GM19328 (cell line): ENCODE data around the gene EVC2.

Experiments used
- ATAC-seq: cut with Tn5 transposase; IDR thresholded peaks from one replicate; pipeline ENCODE4 v1.9.1; 2021; ENCODE audit warnings: mild to moderate bottlenecking, moderate library complexity; ENCODE audit not compliant: unreplicated experiment

EVC2 gene

GRCh38 chr4:5572114-5572513, 136.2 kb downstream of the EVC2 start:
- no peak for ATAC-seq

DNA sequence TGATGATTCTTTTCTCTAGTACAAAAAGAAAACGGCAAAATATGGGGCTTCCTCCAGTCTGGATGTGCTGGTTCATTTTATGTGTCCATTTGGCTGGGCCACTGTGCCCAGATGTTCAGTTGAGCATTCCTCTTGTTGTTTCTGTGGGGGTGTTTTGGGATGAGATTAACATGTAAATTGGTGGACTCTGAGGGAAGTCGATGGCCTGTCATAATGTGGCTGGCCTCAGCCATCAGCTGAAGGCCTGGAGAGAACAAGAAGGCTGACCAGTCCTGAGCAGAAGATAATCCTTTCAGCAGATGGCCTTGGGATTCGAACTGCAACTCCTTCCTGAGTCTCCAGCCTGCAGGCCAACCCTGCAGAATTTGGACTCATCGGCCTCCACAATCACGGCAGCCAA, 136.7 kb downstream of the EVC2 start:
- ATAC-seq, result no peak

DNA sequence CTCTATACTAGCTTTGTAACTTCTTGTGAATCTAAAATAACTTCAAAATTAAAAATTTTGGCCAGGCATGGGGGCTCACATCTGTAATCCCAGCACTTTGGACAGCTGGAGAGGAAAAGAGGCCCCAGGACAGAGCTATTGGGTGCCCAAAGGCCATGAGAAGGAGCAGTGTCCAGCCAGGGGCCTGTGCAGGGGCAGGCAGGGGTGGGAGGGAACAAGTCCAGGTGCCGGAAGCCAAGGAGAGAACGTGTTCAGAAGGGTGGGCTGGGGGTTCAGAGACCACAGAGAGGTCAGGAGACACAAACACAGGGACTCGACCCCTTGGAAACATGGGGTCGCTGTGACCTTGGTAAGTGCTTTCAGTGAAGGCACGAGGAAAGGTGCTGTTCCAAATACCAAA, 138.9 kb downstream of the EVC2 start:
- no peak for ATAC-seq

DNA sequence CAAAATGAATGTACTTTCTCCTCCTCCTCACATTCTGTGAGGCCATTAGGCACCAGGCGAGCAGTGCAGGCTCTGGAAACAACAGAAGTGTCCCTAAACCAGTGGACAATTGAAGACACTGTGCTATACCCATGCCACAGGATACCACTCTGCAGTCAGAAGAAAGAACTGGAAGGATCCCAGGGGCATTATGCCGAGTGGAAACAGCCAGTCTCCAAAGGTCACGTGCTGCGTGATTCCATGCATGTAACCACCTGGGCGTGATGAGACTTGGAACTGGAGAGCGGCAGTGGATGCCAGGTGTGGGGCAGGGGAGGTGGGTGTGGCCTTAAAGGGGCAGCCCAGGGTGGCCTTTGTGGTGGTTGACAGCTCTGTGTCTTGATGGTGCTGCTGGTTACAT, 139.4 kb downstream of the EVC2 start:
- no peak for ATAC-seq

DNA sequence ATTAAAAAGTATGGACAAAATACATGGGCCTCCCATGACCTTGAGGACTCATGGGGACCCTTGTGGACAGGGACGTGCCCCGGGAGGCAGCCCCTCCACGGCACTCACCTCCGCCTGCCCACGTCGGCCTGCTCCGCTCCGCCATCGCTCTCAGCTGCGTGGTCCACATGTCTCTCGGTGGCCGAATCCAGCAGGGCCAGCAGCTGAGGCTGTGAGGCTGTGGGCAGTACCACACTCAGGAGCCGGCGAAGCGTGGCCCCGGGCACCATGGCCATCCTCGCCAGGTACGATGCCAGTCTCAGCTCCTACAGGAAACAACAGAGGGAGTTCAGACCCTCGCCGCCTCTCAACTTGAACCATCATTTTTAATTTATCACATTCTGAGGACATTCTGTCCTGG, 140.0 kb downstream of the EVC2 start:
- ATAC-seq, result no peak

DNA sequence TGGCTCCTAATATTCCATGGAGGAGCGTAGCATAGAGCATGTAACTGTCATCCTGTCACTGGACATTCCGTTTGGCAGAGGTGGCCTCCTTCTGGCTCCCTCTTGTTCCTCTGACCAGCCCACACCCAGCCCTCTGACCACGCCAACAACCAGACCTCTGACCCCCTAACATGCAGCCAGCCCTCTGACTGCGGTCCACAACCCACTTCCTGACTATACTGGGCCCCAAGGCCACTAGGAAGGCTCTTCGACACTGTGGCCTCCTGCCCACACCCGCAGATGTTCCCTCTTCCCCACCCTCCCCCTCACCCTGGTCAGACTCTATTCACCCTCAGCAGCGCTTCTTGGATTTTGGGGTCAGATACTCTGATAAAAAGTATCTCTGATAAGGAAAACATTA, 141.4 kb downstream of the EVC2 start:
- ATAC-seq, result no peak

- ATAC-seq, result no peak
These were observed 141.8 kb downstream of the EVC2 start for GRCh38 chr4:5566526-5566925.

DNA sequence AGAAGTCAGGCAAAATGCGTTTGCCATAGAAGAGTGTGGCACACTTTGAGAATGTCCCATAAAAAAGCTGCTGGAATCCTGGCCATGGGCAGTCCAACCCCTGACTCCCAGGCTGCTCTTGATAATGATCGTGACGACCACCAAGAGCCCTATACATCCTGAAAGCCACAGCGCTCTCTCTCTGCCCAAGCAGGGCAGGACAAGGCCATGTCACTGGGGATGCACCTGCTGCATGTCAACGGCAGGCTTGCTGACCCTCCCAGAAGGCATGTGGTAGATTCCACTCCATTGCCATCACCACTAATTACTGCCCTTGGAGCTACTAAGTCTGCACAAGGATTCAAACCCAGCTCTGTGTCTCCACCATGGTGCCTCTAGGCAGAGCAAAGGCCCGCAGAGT, 144.5 kb downstream of the EVC2 start:
- ATAC-seq, result no peak

- no peak for ATAC-seq
These were observed 145.9 kb downstream of the EVC2 start for GRCh38 chr4:5562476-5562875.

GRCh38 chr4:5561286-5561685, 147.1 kb downstream of the EVC2 start:
- no peak for ATAC-seq

GRCh38 chr4:5558502-5558901, 149.9 kb downstream of the EVC2 start:
- no peak for ATAC-seq

DNA sequence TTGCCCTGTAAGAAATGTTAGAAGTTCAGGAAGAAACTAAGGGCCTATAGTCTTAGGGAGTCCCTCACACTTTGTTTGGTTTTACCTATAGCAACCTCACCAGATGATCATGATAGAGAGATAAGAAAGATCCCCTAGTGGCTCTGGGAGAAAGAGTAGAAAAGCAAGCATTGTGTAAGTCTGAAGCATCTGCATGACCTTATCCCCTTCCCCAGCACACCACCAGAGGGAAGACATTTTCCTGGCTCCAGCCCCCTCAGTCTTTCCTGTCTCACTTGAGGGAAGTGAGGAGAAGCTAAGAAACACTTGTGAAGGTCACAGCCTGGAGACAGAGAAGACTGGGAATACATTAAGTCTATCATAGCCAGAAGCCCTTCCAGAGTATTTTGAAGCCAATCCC, 154.0 kb downstream of the EVC2 start:
- ATAC-seq, result no peak

DNA sequence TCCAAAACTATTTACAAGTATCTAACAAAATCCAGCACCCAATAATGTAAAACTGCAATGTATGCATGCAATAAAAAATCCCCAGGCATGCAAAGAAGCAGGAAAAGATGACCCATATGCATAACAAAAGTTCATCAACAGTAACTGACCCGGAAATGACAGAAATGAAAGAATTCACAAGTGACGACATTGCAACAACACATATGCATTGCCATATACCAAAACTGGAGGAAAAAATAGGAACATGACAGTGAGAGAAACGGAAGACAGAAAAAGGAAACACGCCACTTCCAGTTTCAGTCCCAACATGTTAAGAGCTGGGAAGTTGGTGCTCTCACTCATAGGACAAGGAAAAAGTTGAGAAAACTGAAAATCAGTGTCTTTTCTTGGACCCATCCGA, 154.6 kb downstream of the EVC2 start:
- no peak for ATAC-seq

DNA sequence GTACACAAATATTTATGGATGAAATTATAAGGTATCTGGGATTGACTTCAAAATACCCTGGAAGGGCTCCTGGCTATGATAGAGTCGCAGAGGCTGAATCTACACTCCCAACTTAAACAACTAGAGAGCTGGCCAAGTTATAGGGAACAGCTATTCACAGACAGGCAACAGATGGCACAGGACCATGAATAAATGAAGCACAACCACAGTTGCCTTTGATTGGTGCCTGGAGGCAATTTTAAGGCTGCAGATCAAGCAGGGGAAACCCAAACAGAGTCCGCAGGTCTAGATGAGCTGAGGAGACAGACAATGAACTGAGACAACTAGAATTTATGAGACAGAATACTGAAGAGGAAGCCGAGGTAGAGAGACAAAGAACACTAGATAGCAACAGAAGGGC, 155.9 kb downstream of the EVC2 start:
- ATAC-seq, result no peak

DNA sequence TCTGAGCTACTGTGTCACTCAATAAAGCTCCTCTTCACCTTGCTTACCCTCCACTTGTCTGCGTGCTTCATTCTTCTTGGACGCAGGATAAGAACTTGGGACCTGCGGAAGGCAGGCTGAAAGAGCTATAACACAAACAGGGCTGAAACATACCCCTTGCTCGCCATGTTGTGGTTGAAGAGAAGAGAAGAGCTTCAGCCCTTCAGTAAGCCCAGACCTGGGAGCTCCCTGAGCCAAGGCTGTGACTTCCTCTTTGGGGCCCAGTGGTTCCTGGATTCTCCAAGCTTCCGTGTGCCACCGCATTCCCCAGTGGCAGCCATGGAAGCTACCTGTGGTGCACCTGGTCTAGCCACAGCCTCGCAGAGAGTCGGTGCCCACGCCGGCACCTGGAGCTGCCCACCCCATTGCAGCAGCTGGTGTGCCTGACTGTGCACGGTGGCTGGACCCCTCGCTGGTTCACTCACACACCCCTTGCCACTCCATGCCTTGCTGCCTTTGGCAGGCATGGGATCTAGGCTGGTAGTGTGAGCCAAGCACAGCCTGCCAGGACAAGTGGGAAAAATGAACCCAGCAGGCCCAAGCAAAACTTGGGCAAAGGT, 160.6 kb downstream of the EVC2 start:
- ATAC-seq, result no peak

GRCh38 chr4:5545271-5545670, 163.1 kb downstream of the EVC2 start:
- ATAC-seq, result no peak

- no peak for ATAC-seq
These were observed 163.6 kb downstream of the EVC2 start for GRCh38 chr4:5544762-5545161.

DNA sequence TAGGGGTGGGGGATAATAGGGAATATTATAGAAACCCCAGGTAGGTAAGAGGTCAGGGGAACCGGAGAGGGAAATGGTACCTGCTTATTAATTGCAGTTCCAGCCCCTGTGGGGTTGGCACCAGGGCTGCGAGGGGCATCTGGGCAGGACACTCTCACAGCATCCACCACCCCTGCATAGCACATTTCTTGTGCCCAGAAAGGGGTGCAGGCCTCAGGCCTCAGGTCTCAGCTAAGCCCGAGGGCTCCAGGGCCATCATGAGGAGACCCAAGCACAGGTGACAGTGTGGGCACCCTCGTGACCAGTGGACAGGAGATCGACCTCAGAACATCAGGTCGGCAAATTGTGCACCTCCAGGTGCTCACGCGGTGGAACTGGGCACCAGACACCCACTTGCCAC, 164.7 kb downstream of the EVC2 start:
- no peak for ATAC-seq

DNA sequence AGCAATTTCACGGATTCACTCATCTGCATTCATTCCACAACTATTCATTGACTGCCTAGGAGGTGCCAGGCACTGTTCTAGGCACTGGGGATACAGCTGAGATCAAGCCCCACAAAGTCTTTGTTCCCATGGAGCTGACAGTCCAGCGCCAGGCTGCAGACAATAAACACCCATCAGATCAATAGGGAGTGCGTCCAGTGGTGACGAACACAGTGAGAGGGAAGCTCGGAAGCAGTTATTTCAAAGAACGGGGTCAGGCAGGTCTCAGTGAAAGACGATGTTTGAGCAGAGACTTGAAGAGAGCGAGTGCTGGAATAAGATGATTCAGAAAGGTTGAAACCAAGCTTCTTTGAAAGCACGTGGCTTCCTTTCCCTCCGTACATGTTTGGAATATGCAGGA, 167.2 kb downstream of the EVC2 start:
- no peak for ATAC-seq

GRCh38 chr4:5539584-5539983, 168.8 kb downstream of the EVC2 start:
- ATAC-seq, result no peak

- ATAC-seq, result no peak
These were observed 176.3 kb downstream of the EVC2 start for GRCh38 chr4:5532100-5532499.

- no peak for ATAC-seq
These were observed 180.3 kb downstream of the EVC2 start for GRCh38 chr4:5528031-5528436.

GRCh38 chr4:5527211-5527610, 181.1 kb downstream of the EVC2 start:
- ATAC-seq, result no peak
